B cell (primary cell): ENCODE measurements around the gene DAAM2. TPM values are rescaled to one million over a fixed set of nuclear protein-coding genes. Genes with fewer than 3 reads are reported as not detected.

Experiments
- ATAC-seq: fragments of 200-7000 bp; cut with Tn5 transposase; one replicate; pipeline ENCODE4 v1.10.0; 2021; ENCODE audit warnings: low read depth, mild to moderate bottlenecking, moderate number of reproducible peaks, moderate library complexity
- CTCF ChIA-PET: fragments of 350-600 bp; sonication (Branson Sonifier 250); formaldehyde crosslinking; loops from one replicate; lab custom pipeline; 2021; ENCODE audit warnings: antibody characterized with exemption, inconsistent platforms; lab: Charles Lee
- POLR2A ChIA-PET: fragments of 350-600 bp; sonication (Branson Sonifier 250); formaldehyde crosslinking; loops from one replicate; lab custom pipeline; 2021; ENCODE audit warnings: antibody characterized with exemption; lab: Charles Lee
- DNase-seq: peaks from one replicate; pipeline ENCODE4 v3.0.0; 2013
- H2AFZ ChIP-seq: 2 replicates; pipeline ENCODE4 v1.6.1; 2012; ENCODE audit warnings: mild to moderate bottlenecking, low read depth, low read length; ENCODE audit not compliant: insufficient read depth, poor library complexity, severe bottlenecking
- H3K27ac ChIP-seq, 2 donors: 1 replicate in 1 of 2; 2 replicates in 1 of 2; pipeline ENCODE4 v1.5.1; 2012 to 2013; ENCODE audit warnings: low read length in 2 of 2, mild to moderate bottlenecking in 2 of 2, moderate library complexity in 1 of 2
- H3K27me3 ChIP-seq, 4 experiments: fragments of 200-600 bp in 1 of 4; sonication (generic) in 1 of 4; replicated peaks in 1 of 4; 1 replicate in 2 of 4; 2 replicates in 2 of 4; pipeline versions ENCODE4 v1.6.1 to v1.7.0; 2013 to 2016; ENCODE audit warnings: low read length in 3 of 4, mild to moderate bottlenecking in 2 of 4, mixed read lengths in 1 of 4, moderate library complexity in 1 of 4; ENCODE audit not compliant: insufficient read depth in 4 of 4, control insufficient read depth in 3 of 4; ENCODE audit errors: control extremely low read depth in 1 of 4
- H3K36me3 ChIP-seq, 2 experiments: replicated peaks in 1 of 2; 1 replicate in 1 of 2; 2 replicates in 1 of 2; pipeline versions ENCODE4 v1.6.1 to v1.7.1; 2013; ENCODE audit warnings: low read length in 1 of 2; ENCODE audit not compliant: insufficient read depth in 2 of 2, control insufficient read depth in 1 of 2; ENCODE audit errors: control extremely low read depth in 1 of 2, extremely low read depth in 1 of 2
- H3K4me1 ChIP-seq, 2 donors: fragments of 200-600 bp in 1 of 2; sonication (generic) in 1 of 2; 1 replicate in 1 of 2; 2 replicates in 1 of 2; pipeline versions ENCODE4 v1.5.1 to v1.6.1; 2013 to 2017; ENCODE audit warnings: low read length in 2 of 2; ENCODE audit not compliant: control insufficient read depth in 2 of 2, insufficient read depth in 2 of 2
- H3K4me2 ChIP-seq: replicated peaks from 2 replicates; pipeline ENCODE3; 2012; ENCODE audit warnings: mild to moderate bottlenecking, low read depth, low read length; ENCODE audit not compliant: poor library complexity, severe bottlenecking
- H3K4me3 ChIP-seq, 5 experiments: fragments of 200-600 bp in 1 of 5; sonication (generic) in 1 of 5; 1 replicate in 3 of 5; 2 replicates in 2 of 5; pipeline versions ENCODE4 v1.5.1 to v1.7.0; 2011 to 2016; ENCODE audit warnings: low read length in 4 of 5, mild to moderate bottlenecking in 4 of 5, low read depth in 2 of 5, control low read depth in 1 of 5, moderate library complexity in 1 of 5; ENCODE audit not compliant: insufficient read depth in 1 of 5; ENCODE audit errors: control extremely low read depth in 1 of 5, extremely low read depth in 1 of 5
- H3K79me2 ChIP-seq: fragments of 200-600 bp; sonication (generic); one replicate; pipeline ENCODE4 v1.6.0; 2016; ENCODE audit warnings: low read length; ENCODE audit not compliant: control insufficient read depth, insufficient read depth
- H3K9ac ChIP-seq: fragments of 200-600 bp; sonication (generic); 2 replicates; pipeline ENCODE4 v1.6.1; 2017; ENCODE audit warnings: mild to moderate bottlenecking, low read length, moderate library complexity
- H3K9me3 ChIP-seq, 3 donors: one replicate each; pipeline versions ENCODE4 v1.6.1 to v1.7.1; 2013; ENCODE audit warnings: low read length in 2 of 3; ENCODE audit not compliant: control insufficient read depth in 2 of 3, insufficient read depth in 1 of 3; ENCODE audit errors: control extremely low read depth in 1 of 3
- H4K20me1 ChIP-seq: 2 replicates; pipeline ENCODE4 v1.6.0; 2012; ENCODE audit warnings: mild to moderate bottlenecking, low read length; ENCODE audit not compliant: insufficient read depth, control insufficient read depth, poor library complexity, severe bottlenecking
- H3K27ac Mint-ChIP-seq: one replicate; pipeline ENCODE4 v1.8.0; 2021; ENCODE audit warnings: mixed read lengths
- H3K27me3 Mint-ChIP-seq: one replicate; pipeline ENCODE4 v1.8.0; 2021; ENCODE audit warnings: mixed read lengths
- H3K4me1 Mint-ChIP-seq: one replicate; pipeline ENCODE4 v1.8.0; 2021; ENCODE audit warnings: mixed read lengths
- H3K4me3 Mint-ChIP-seq: one replicate; pipeline ENCODE4 v1.8.0; 2021; ENCODE audit warnings: mixed read lengths
- H3K9me3 Mint-ChIP-seq: one replicate; pipeline ENCODE4 v1.8.0; 2022; ENCODE audit warnings: mixed read lengths; ENCODE audit not compliant: insufficient read depth
- EZH2 ChIP-seq: IDR thresholded peaks from 2 replicates; pipeline ENCODE4 v1.6.1; 2012; ENCODE audit warnings: borderline replicate concordance, low read depth, mild to moderate bottlenecking, moderate library complexity, low read length; ENCODE audit not compliant: insufficient read depth, poor library complexity, severe bottlenecking
- WGBS: methylation state at CpG from one replicate; pipeline ENCODE4 v1.1.5; 2013; ENCODE audit warnings: missing lambda C conversion rate; ENCODE audit not compliant: insufficient coverage; 5-methylcytosine and 5-hydroxymethylcytosine counted together
- intact Hi-C: fragments of 100-400 bp; cut with micrococcal nuclease; formaldehyde crosslinking; loops from one replicate; pipeline ENCODE4 v1.10.0; 2022
- polyA plus RNA-seq: library from polyadenylated mRNA; depleted of rRNA; stranded (reverse); fragments of >200 nt; gene quantifications from 2 replicates; pipeline ENCODE4 v1.2.3, GENCODE V29; 2012
- total RNA-seq, 2 donors: library from RNA; stranded (reverse); fragments of 120-200 nt in 1 of 2; gene quantifications; 1 replicate in 1 of 2; 2 replicates in 1 of 2; pipeline versions ENCODE4 v1.2.3 to v1.2.4, GENCODE V29; 2013 to 2022
- TF ChIP-seq, protein P1 (sequence below): fragments of 200-600 bp; IDR thresholded peaks from one replicate; pipeline ENCODE4 v1.8.0; 2022; ENCODE audit warnings: antibody characterized with exemption, mild to moderate bottlenecking

The DAAM2 gene
- total and polyA plus RNA-seq, 2 donors (not counting 1 experiment from before 2014, with no cell fraction given): not detected

DNA sequence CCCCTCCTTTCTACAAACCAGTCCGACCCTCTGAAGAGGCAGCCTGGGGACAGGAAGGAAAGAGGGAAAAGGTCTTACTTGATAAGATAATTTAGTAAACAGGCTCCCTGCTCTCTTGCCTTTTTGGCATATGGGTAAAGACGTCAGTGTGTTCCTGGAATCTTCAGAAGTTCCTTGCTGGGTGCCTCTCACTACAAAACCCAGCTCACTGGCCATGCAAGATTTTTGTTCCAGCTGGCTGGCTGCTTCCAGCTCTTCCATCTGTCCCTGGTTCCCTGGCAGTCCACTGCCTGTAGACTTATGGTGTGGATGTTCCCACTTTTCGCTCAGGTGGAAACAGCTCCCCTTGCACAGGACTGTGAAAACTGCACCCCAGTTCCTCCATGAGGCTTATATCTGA lies 84.7 kb downstream of the DAAM2 start:
- WGBS: 100% methylated on average over 1 of the region's 3 CpGs
- Histone ChIP-seq H3K79me2 (no peaks in the 10 kb centered on the region), H3K9ac (no peak overlapping the region), H3K9me3 (peaks cover 0 to 8% (median 0%) of the 10 kb centered on the region in 3 donors), H3K36me3 (no peaks in the 10 kb centered on the region), H2AFZ (no peak overlapping the region), H3K4me2 (no peak overlapping the region), H3K4me1 (no peaks in the 10 kb centered on the region), H4K20me1 (no peaks in the 10 kb centered on the region), H3K27ac (no peak overlapping the region), H3K4me3 (no peak overlapping the region), H3K27me3 (no peaks in the 10 kb centered on the region)
- H3K9me3 Mint-ChIP-seq: no peaks in the 10 kb centered on the region
- no peak overlapping the region for H3K4me3 Mint-ChIP-seq
- intact Hi-C loops: no loop called here
- H3K27ac Mint-ChIP-seq: no peak overlapping the region
- peaks cover 3% of the 10 kb centered on the region for H3K27me3 Mint-ChIP-seq
- no peak for DNase-seq
- ATAC-seq: no peak
- TF ChIP-seq, protein P1, sequence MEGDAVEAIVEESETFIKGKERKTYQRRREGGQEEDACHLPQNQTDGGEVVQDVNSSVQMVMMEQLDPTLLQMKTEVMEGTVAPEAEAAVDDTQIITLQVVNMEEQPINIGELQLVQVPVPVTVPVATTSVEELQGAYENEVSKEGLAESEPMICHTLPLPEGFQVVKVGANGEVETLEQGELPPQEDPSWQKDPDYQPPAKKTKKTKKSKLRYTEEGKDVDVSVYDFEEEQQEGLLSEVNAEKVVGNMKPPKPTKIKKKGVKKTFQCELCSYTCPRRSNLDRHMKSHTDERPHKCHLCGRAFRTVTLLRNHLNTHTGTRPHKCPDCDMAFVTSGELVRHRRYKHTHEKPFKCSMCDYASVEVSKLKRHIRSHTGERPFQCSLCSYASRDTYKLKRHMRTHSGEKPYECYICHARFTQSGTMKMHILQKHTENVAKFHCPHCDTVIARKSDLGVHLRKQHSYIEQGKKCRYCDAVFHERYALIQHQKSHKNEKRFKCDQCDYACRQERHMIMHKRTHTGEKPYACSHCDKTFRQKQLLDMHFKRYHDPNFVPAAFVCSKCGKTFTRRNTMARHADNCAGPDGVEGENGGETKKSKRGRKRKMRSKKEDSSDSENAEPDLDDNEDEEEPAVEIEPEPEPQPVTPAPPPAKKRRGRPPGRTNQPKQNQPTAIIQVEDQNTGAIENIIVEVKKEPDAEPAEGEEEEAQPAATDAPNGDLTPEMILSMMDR: no peak
- no peak for TF ChIP-seq EZH2
- no peaks in the 10 kb centered on the region for H3K4me1 Mint-ChIP-seq
- POLR2A ChIA-PET: no interaction called here
- CTCF ChIA-PET: no interaction called here

GRCh38 chr6:39879535-39879934 lies 87.4 kb downstream of the DAAM2 start:
- no peak overlapping the region for H2AFZ ChIP-seq
- CTCF ChIA-PET: no interaction called here
- 79% methylated on average over 3 of the region's 3 CpGs for WGBS

More at GRCh38 chr6:39879535-39879934, 87.4 kb downstream of the DAAM2 start:
- no peak for ATAC-seq
- Histone ChIP-seq H3K4me1 (no peaks in the 10 kb centered on the region), H3K27ac (no peak overlapping the region), H3K9ac (no peak overlapping the region), H4K20me1 (no peaks in the 10 kb centered on the region), H3K4me3 (no peak overlapping the region), H3K27me3 (no peaks in the 10 kb centered on the region), H3K4me2 (no peak overlapping the region), H3K36me3 (no peaks in the 10 kb centered on the region), H3K79me2 (no peaks in the 10 kb centered on the region), H3K9me3 (peaks cover 0 to 15% (median 0%) of the 10 kb centered on the region in 3 donors)
- H3K4me1 Mint-ChIP-seq: no peaks in the 10 kb centered on the region
- intact Hi-C loops: no loop called here
- no peaks in the 10 kb centered on the region for H3K9me3 Mint-ChIP-seq
- H3K27me3 Mint-ChIP-seq: peaks cover 3% of the 10 kb centered on the region
- DNase-seq: no peak
- H3K4me3 Mint-ChIP-seq: no peak overlapping the region
- H3K27ac Mint-ChIP-seq: no peak overlapping the region
- TF ChIP-seq, protein P1: no peak
- no peak for TF ChIP-seq EZH2
- POLR2A ChIA-PET: no interaction called here
